Small intestine (tissue), 16 donors: ENCODE results near the gene POLH. TPM values are rescaled to one million over a fixed set of nuclear protein-coding genes. Genes with fewer than 3 reads are reported as not detected.
"Not testable (repeated sequence)": the region's sequence is repeated elsewhere in the genome, so short reads cannot be mapped to it uniquely, and the experiment has no call there.

Source experiments
- DNase-seq, 2 donors: peaks; one replicate each; pipeline versions ENCODE4 v3.0.0 to v3.0.0-alpha.2; 2013
- FAIRE-seq: peaks from 2 replicates; lab custom pipeline; 2012; peaks lifted over from hg19 to GRCh38; lab: Jason Lieb, UNC
- H3K27ac ChIP-seq, 3 donors: one replicate each; pipeline ENCODE4 v1.5.1; 2013; ENCODE audit warnings: low read length in 2 of 3, mild to moderate bottlenecking in 2 of 3, control low read depth in 1 of 3, inconsistent platforms in 1 of 3, low read depth in 1 of 3, moderate library complexity in 1 of 3
- H3K27me3 ChIP-seq, 3 donors: one replicate each; pipeline ENCODE4 v1.6.1; 2013; ENCODE audit warnings: low read length in 3 of 3, inconsistent platforms in 1 of 3; ENCODE audit not compliant: control insufficient read depth in 3 of 3, insufficient read depth in 3 of 3
- H3K36me3 ChIP-seq, 3 donors: one replicate each; pipeline ENCODE4 v1.6.1; 2013; ENCODE audit warnings: low read length in 3 of 3, inconsistent platforms in 1 of 3, low read depth in 1 of 3, mild to moderate bottlenecking in 1 of 3, moderate library complexity in 1 of 3; ENCODE audit not compliant: control insufficient read depth in 3 of 3, insufficient read depth in 2 of 3
- H3K4me1 ChIP-seq, 3 donors: one replicate each; pipeline ENCODE4 v1.6.1; 2013; ENCODE audit warnings: low read length in 2 of 3, inconsistent platforms in 1 of 3, low read depth in 1 of 3, mild to moderate bottlenecking in 1 of 3, moderate library complexity in 1 of 3; ENCODE audit not compliant: control insufficient read depth in 3 of 3, insufficient read depth in 2 of 3
- H3K4me3 ChIP-seq, 3 donors: one replicate each; pipeline ENCODE4 v1.5.1; 2013; ENCODE audit warnings: low read length in 3 of 3, control low read depth in 1 of 3, inconsistent platforms in 1 of 3, low read depth in 1 of 3, mild to moderate bottlenecking in 1 of 3, moderate library complexity in 1 of 3
- H3K9me3 ChIP-seq, 2 donors: one replicate each; pipeline ENCODE4 v1.6.1; 2013; ENCODE audit warnings: low read depth in 1 of 2, low read length in 1 of 2; ENCODE audit not compliant: control insufficient read depth in 2 of 2, insufficient read depth in 1 of 2
- WGBS, 3 donors: extraction: QIAGEN DNeasy Blood & Tissue Kit; methylation state at CpG; one replicate each; pipeline ENCODE4 v1.1.7; 2013; 5-methylcytosine and 5-hydroxymethylcytosine counted together
- long read RNA-seq, 10 donors: transcript quantifications; one replicate each; lab custom pipeline, GENCODE V29; 2026
- polyA plus RNA-seq, 4 donors: library from polyadenylated mRNA; stranded (reverse) in 3 of 4; unstranded in 1 of 4; fragments of 200-250 nt in 3 of 4; fragments of 120-200 nt in 1 of 4; gene quantifications; one replicate each; pipeline versions ENCODE4 v1.2.1 to v1.2.3, GENCODE V29; 2013
- donor health status: healthy with polysubstance abuse.
- donor health status: control.
- donor health status: control.
- donor health status: Bipolar disorder and iron deficiency.
- donor health status: healthy.

POLH gene
- 1 to 10 TPM; 2.0 to 8.8 (median 3.1) TPM for polyA plus RNA-seq
- long read RNA-seq, donor 1, transcript POLH-202 (11 exons, 3,540 nt) = major isoform, 7 of 8 reads
- long read RNA-seq, donor 1, partial matches to known transcripts = 0 of 8 reads
- long read RNA-seq, donor 1, other reads (novel, unspliced or antisense) = 0 of 8 reads
- long read RNA-seq, donor 2 = 0 reads
- long read RNA-seq, donor 3 = 0 reads
- long read RNA-seq, donor 4 = 0 reads
- long read RNA-seq, donor 5 = 0 reads
- long read RNA-seq, donor 6, partial matches to known transcripts = 0 of 1 reads
- long read RNA-seq, donor 6, other reads (novel, unspliced or antisense) = 0 of 1 reads
- long read RNA-seq, donor 7, partial matches to known transcripts = 0 of 2 reads
- long read RNA-seq, donor 7, other reads (novel, unspliced or antisense) = 0 of 2 reads
- long read RNA-seq, donor 8 = 0 reads
- long read RNA-seq, donor 9 = 0 reads
- long read RNA-seq, donor 10, partial matches to known transcripts = 0 of 1 reads
- long read RNA-seq, donor 10, other reads (novel, unspliced or antisense) = 0 of 1 reads

GRCh38 chr6:43575772-43576551 is at the start of gene POLH, which contains the start of gene XPO5:
POLH (plus strand) TSS chr6:43576185; CDS start chr6:43582320, 6,135 bp downstream.
XPO5 (minus strand) TSS chr6:43576038; CDS start chr6:43575864, 174 bp downstream.
- H3K4me3 ChIP-seq = peak within 1 kb of the TSS; percentile 78 to 99 (median 91)
- DNase-seq (peak; percentile 94 to 97), FAIRE-seq (no peak)
- H3K4me1 ChIP-seq = peaks cover 0 to 6% (median 0%) of the 10 kb centered on the region in 3 donors
- H3K27ac ChIP-seq = peak within 1 kb of the TSS; percentile 57 to 89 (median 82)
- no peaks in the 10 kb centered on the region for H3K27me3 ChIP-seq
- WGBS, 3 donors = 0 to 1% (median 1%) methylated on average over 56 to 76 of the region's 76 CpGs
- no peaks in the 10 kb centered on the region for H3K9me3 ChIP-seq
- peaks cover 2 to 10% (median 2%) of the 10 kb centered on the region in 3 donors for H3K36me3 ChIP-seq

- H3K4me3 ChIP-seq = no peak overlapping the region
- DNase-seq (no peak), FAIRE-seq (no peak)
- no peaks in the 10 kb centered on the region for H3K27me3 ChIP-seq
- H3K27ac ChIP-seq = no peak overlapping the region
- no peaks in the 10 kb centered on the region for H3K9me3 ChIP-seq
- peaks cover 2 to 59% (median 8%) of the 10 kb centered on the region in 3 donors for H3K36me3 ChIP-seq
- 91 to 100% (median 93%) methylated on average over 1 of the region's 1 CpG for WGBS, 3 donors
- no peaks in the 10 kb centered on the region for H3K4me1 ChIP-seq
Observed at GRCh38 chr6:43532201-43532600, 43.8 kb upstream of the POLH start.

- H3K9me3 ChIP-seq, H3K4me1 ChIP-seq, H3K27me3 ChIP-seq, DNase-seq, FAIRE-seq, H3K4me3 ChIP-seq, H3K27ac ChIP-seq: not testable (repeated sequence)
- peaks cover 2 to 53% (median 8%) of the 10 kb centered on the region in 3 donors for H3K36me3 ChIP-seq
- WGBS, 3 donors = 97% methylated on average over 12 to 15 of the region's 17 CpGs
Observed at GRCh38 chr6:43538986-43539385, 37.0 kb upstream of the POLH start.

GRCh38 chr6:43539409-43539808 is 36.6 kb upstream of the POLH start:
- H3K27ac ChIP-seq, H3K4me3 ChIP-seq, H3K9me3 ChIP-seq, H3K4me1 ChIP-seq, FAIRE-seq, H3K27me3 ChIP-seq, DNase-seq: not testable (repeated sequence)
- 97 to 98% (median 98%) methylated on average over 20 of the region's 20 CpGs for WGBS, 3 donors
- peaks cover 2 to 54% (median 10%) of the 10 kb centered on the region in 3 donors for H3K36me3 ChIP-seq

- FAIRE-seq = no peak
- 97 to 99% (median 99%) methylated on average over 5 of the region's 5 CpGs for WGBS, 3 donors
- no peak for DNase-seq
- H3K27me3 ChIP-seq = no peaks in the 10 kb centered on the region
- peaks cover 3 to 56% (median 10%) of the 10 kb centered on the region in 3 donors for H3K36me3 ChIP-seq
- H3K9me3 ChIP-seq = no peaks in the 10 kb centered on the region
- no peak overlapping the region for H3K4me3 ChIP-seq
- H3K27ac ChIP-seq = no peak overlapping the region
- no peaks in the 10 kb centered on the region for H3K4me1 ChIP-seq
Observed at GRCh38 chr6:43540507-43540906, 35.5 kb upstream of the POLH start.

- no peaks in the 10 kb centered on the region for H3K4me1 ChIP-seq
- DNase-seq (no peak), FAIRE-seq (no peak)
- peaks cover 4 to 50% (median 13%) of the 10 kb centered on the region in 3 donors for H3K36me3 ChIP-seq
- H3K9me3 ChIP-seq = no peaks in the 10 kb centered on the region
- WGBS, 3 donors = 91 to 97% (median 92%) methylated on average over 8 of the region's 8 CpGs
- H3K27me3 ChIP-seq = no peaks in the 10 kb centered on the region
- no peak overlapping the region for H3K27ac ChIP-seq
- H3K4me3 ChIP-seq = no peak overlapping the region
Observed at GRCh38 chr6:43541774-43542471, 34.1 kb upstream of the POLH start.

- Histone ChIP-seq H3K9me3 (no peaks in the 10 kb centered on the region), H3K27me3 (no peaks in the 10 kb centered on the region), H3K36me3 (peaks cover 10 to 50% (median 16%) of the 10 kb centered on the region in 3 donors), H3K27ac (no peak overlapping the region), H3K4me1 (no peaks in the 10 kb centered on the region), H3K4me3 (no peak overlapping the region)
- no peak for DNase-seq
- no peak for FAIRE-seq
- 69 to 78% (median 77%) methylated on average over 4 of the region's 4 CpGs for WGBS, 3 donors
Observed at GRCh38 chr6:43544461-43544860, 31.5 kb upstream of the POLH start.

- H3K4me3 ChIP-seq = no peak overlapping the region
- H3K27me3 ChIP-seq = no peaks in the 10 kb centered on the region
- WGBS, 3 donors = 87 to 93% (median 90%) methylated on average over 3 of the region's 3 CpGs
- H3K27ac ChIP-seq = no peak overlapping the region
- DNase-seq (no peak), FAIRE-seq (no peak)
- peaks cover 14 to 51% (median 20%) of the 10 kb centered on the region in 3 donors for H3K36me3 ChIP-seq
- H3K9me3 ChIP-seq = no peaks in the 10 kb centered on the region
- no peaks in the 10 kb centered on the region for H3K4me1 ChIP-seq
Observed at GRCh38 chr6:43547222-43547621, 28.8 kb upstream of the POLH start.
